Breast epithelium (tissue), 3 donors: Measurements from ENCODE around the gene TBC1D2.

Experiments
- CTCF ChIP-seq, 3 donors: fragments of 450-650 bp; IDR thresholded peaks; one replicate each; pipeline ENCODE4 v1.5.1; 2016 to 2017; ENCODE audit warnings: antibody characterized with exemption in 3 of 3, mild to moderate bottlenecking in 3 of 3, moderate library complexity in 3 of 3
- POLR2A ChIP-seq: fragments of 450-650 bp; IDR thresholded peaks from one replicate; pipeline ENCODE4 v1.6.1; 2016; ENCODE audit warnings: antibody characterized with exemption, mild to moderate bottlenecking, moderate library complexity
- POLR2AphosphoS5 ChIP-seq, 3 donors: sonication (generic); formaldehyde crosslinking; IDR thresholded peaks; one replicate each; pipeline ENCODE4 v1.6.1; 2017; ENCODE audit warnings: antibody characterized with exemption in 3 of 3

GRCh38 chr9:98164912-98165311 is 90.5 kb downstream of the TBC1D2 start:
- no peak for TF ChIP-seq CTCF (IDR thresholded peaks at IDR 0.05)
- no peak for TF ChIP-seq POLR2AphosphoS5 (IDR thresholded peaks at IDR 0.05)
- no peak for TF ChIP-seq POLR2A
